Keratinocyte (primary cell): ENCODE data around the gene FAM177B. TPM values are rescaled to one million over a fixed set of nuclear protein-coding genes. Genes with fewer than 3 reads are reported as not detected.

Experiments used
- DNase-seq: peaks from one replicate; pipeline ENCODE4 v3.0.0-alpha.2; 2011; ENCODE audit warnings: low read depth, missing footprints, low spot score
- FAIRE-seq: peaks from 2 replicates; lab custom pipeline; 2011; peaks lifted over from hg19 to GRCh38; lab: Jason Lieb, UNC
- H2AFZ ChIP-seq: 2 replicates; pipeline ENCODE4 v1.6.0; 2012; ENCODE audit warnings: low read length, control low read depth, inconsistent platforms; ENCODE audit not compliant: control insufficient read depth
- H3K27ac ChIP-seq: 2 replicates; pipeline ENCODE4 v1.5.1; 2011; ENCODE audit warnings: low read length; ENCODE audit not compliant: control insufficient read depth, insufficient read depth
- H3K27me3 ChIP-seq: 3 replicates; pipeline ENCODE4 v1.6.0; 2011; ENCODE audit warnings: low read length; ENCODE audit not compliant: control insufficient read depth, insufficient read depth; ENCODE audit errors: extremely low read depth
- H3K36me3 ChIP-seq, 2 experiments: 2 replicates in 1 of 2; 3 replicates in 1 of 2; pipeline ENCODE4 v1.5.1; 2011; ENCODE audit warnings: low read length in 2 of 2, mild to moderate bottlenecking in 1 of 2; ENCODE audit not compliant: control insufficient read depth in 2 of 2, insufficient read depth in 2 of 2; ENCODE audit errors: extremely low read depth in 1 of 2
- H3K4me1 ChIP-seq: 3 replicates; pipeline ENCODE4 v1.5.1; 2011; ENCODE audit warnings: low read length; ENCODE audit not compliant: control insufficient read depth, insufficient read depth; ENCODE audit errors: extremely low read depth
- H3K4me2 ChIP-seq: 3 replicates; pipeline ENCODE4 v1.6.0; 2011; ENCODE audit warnings: low read depth, low read length; ENCODE audit not compliant: control insufficient read depth, insufficient read depth; ENCODE audit errors: extremely low read depth
- H3K4me3 ChIP-seq, 3 experiments: fragments of 200-600 bp in 1 of 3; sonication (generic) in 1 of 3; 2 replicates in 2 of 3; 3 replicates in 1 of 3; pipeline ENCODE4 v1.5.1; 2011 to 2016; ENCODE audit warnings: low read length in 3 of 3, mild to moderate bottlenecking in 3 of 3, control low read depth in 2 of 3, inconsistent platforms in 1 of 3, low read depth in 1 of 3, mixed read lengths in 1 of 3, mixed run types in 1 of 3, moderate library complexity in 1 of 3; ENCODE audit not compliant: control insufficient read depth in 2 of 3, insufficient read depth in 2 of 3; ENCODE audit errors: extremely low read depth in 1 of 3
- H3K79me2 ChIP-seq: 2 replicates; pipeline ENCODE4 v1.6.0; 2012; ENCODE audit warnings: low read length; ENCODE audit not compliant: control insufficient read depth, insufficient read depth
- H3K9ac ChIP-seq: 3 replicates; pipeline ENCODE4 v1.6.0; 2011; ENCODE audit warnings: low read length; ENCODE audit not compliant: control insufficient read depth, insufficient read depth; ENCODE audit errors: extremely low read depth
- H3K9me1 ChIP-seq: 3 replicates; pipeline ENCODE4 v1.6.0; 2011; ENCODE audit warnings: low read length; ENCODE audit not compliant: control insufficient read depth, insufficient read depth; ENCODE audit errors: extremely low read depth
- H3K9me3 ChIP-seq: 2 replicates; pipeline ENCODE4 v1.5.1; 2012; ENCODE audit warnings: low read depth, low read length; ENCODE audit not compliant: control insufficient read depth
- H4K20me1 ChIP-seq: 3 replicates; pipeline ENCODE4 v1.6.0; 2011; ENCODE audit warnings: low read length; ENCODE audit not compliant: control insufficient read depth, insufficient read depth; ENCODE audit errors: extremely low read depth
- CTCF ChIP-seq, 3 experiments: IDR thresholded peaks in 1 of 3; conservative IDR thresholded peaks in 1 of 3; optimal IDR thresholded peaks in 1 of 3; 2 replicates in 2 of 3; 3 replicates in 1 of 3; pipeline versions ENCODE3 to v1.5.1; 2011; ENCODE audit warnings: low read length in 3 of 3, mild to moderate bottlenecking in 3 of 3, moderate library complexity in 2 of 3, control low read depth in 1 of 3, inconsistent platforms in 1 of 3; ENCODE audit not compliant: insufficient read depth in 2 of 3; ENCODE audit errors: extremely low read depth in 1 of 3
- EZH2 ChIP-seq: IDR thresholded peaks from one replicate; pipeline ENCODE4 v1.6.1; 2012; ENCODE audit warnings: inconsistent platforms, mild to moderate bottlenecking, low read length, moderate library complexity
- dilution Hi-C: fragments of 300-500 bp; cut with MboI; formaldehyde crosslinking; loops from one replicate; pipeline ENCODE4 v1.7.0; 2020; ENCODE audit warnings: low sequenced_read_pairs; ENCODE audit not compliant: extremely low pct_ligation_motif_present
- polyA plus RNA-seq, 5 experiments: library from polyadenylated mRNA; depleted of rRNA in 3 of 5; stranded (reverse) in 3 of 5; stranded (forward) in 1 of 5; unstranded in 1 of 5; fragments of >200 nt; gene quantifications; 1 replicate in 1 of 5; 2 replicates in 3 of 5; 3 replicates in 1 of 5; pipeline versions ENCODE4 v1.2.1 to v1.2.3, GENCODE V29; 2011 to 2012; ENCODE audit warnings: missing spikeins in 2 of 5, low read depth in 1 of 5, low replicate concordance in 1 of 5

Gene FAM177B
- polyA plus RNA-seq, 1 donor (not counting 4 experiments of a cell fraction or from before 2014, with no cell fraction given), result not detected

GRCh38 chr1:222798116-222798515, 61.1 kb downstream of the FAM177B start:
- no peaks in the 10 kb centered on the region for H4K20me1 ChIP-seq
- FAIRE-seq, result no peak
- no peaks in the 10 kb centered on the region for H3K79me2 ChIP-seq
- H3K4me2 ChIP-seq, result no peak overlapping the region
- H3K9me3 ChIP-seq, result no peaks in the 10 kb centered on the region
- H3K36me3 ChIP-seq, result no peaks in the 10 kb centered on the region
- no peak overlapping the region for H3K27ac ChIP-seq
- no peak overlapping the region for H3K9ac ChIP-seq
- H3K27me3 ChIP-seq, result no peaks in the 10 kb centered on the region
- no peak overlapping the region for H3K4me3 ChIP-seq
- dilution Hi-C loops, result loop anchor here (25.0 kb wide), 1 partner anchor 289 kb away; no protein-coding TSS in a partner anchor
- no peak for DNase-seq
- no peaks in the 10 kb centered on the region for H3K9me1 ChIP-seq
- no peak overlapping the region for H2AFZ ChIP-seq
- H3K4me1 ChIP-seq, result no peaks in the 10 kb centered on the region
- no peak for TF ChIP-seq EZH2
- TF ChIP-seq CTCF (optimal IDR thresholded peaks at IDR 0.05 in 1 of 3, IDR thresholded peaks at IDR 0.05 in 1 of 3, conservative IDR thresholded peaks at IDR 0.05 in 1 of 3; ENCODE audit: extremely low read depth in 1 of 3, insufficient read depth in 2 of 3, low read length in 3 of 3), result no peak

GRCh38 chr1:222798975-222799374, 62.0 kb downstream of the FAM177B start:
- Histone ChIP-seq H3K4me1 (no peaks in the 10 kb centered on the region), H3K27me3 (no peaks in the 10 kb centered on the region), H3K4me3 (no peak overlapping the region), H3K36me3 (no peaks in the 10 kb centered on the region), H3K9me1 (no peaks in the 10 kb centered on the region), H3K9ac (no peak overlapping the region), H2AFZ (no peak overlapping the region), H3K79me2 (no peaks in the 10 kb centered on the region), H3K27ac (no peak overlapping the region), H4K20me1 (no peaks in the 10 kb centered on the region), H3K9me3 (no peaks in the 10 kb centered on the region), H3K4me2 (no peak overlapping the region)
- FAIRE-seq (no peak), DNase-seq (no peak)
- dilution Hi-C loops, result loop anchor here (25.0 kb wide), 1 partner anchor 288 kb away; no protein-coding TSS in a partner anchor
- TF ChIP-seq CTCF (optimal IDR thresholded peaks at IDR 0.05 in 1 of 3, IDR thresholded peaks at IDR 0.05 in 1 of 3, conservative IDR thresholded peaks at IDR 0.05 in 1 of 3; ENCODE audit: extremely low read depth in 1 of 3, insufficient read depth in 2 of 3, low read length in 3 of 3) (no peak), EZH2 (no peak)

Other genes starting within 250 kb of the FAM177B start
- 0.05 to 0.16 TPM (median 0.05 TPM) in 3 replicates for gene HHIPL2, start 189.1 kb upstream of the FAM177B start, polyA plus RNA-seq
- gene TAF1A, start 147.3 kb upstream of the FAM177B start, polyA plus RNA-seq, result 2.8 to 7.2 TPM (median 6.0 TPM) in 3 replicates
- 19.9 to 29.4 TPM (median 26.9 TPM) in 3 replicates for gene MIA3, start 119.1 kb upstream of the FAM177B start, polyA plus RNA-seq
- 53.4 to 86.8 TPM (median 55.4 TPM) in 3 replicates for gene AIDA, start 24.7 kb upstream of the FAM177B start, polyA plus RNA-seq
- 5.0 to 9.6 TPM (median 6.4 TPM) in 3 replicates for gene BROX, start 24.6 kb upstream of the FAM177B start, polyA plus RNA-seq
- gene DISP1, start 77.8 kb downstream of the FAM177B start, polyA plus RNA-seq, result 1.0 to 1.9 TPM (median 1.3 TPM) in 3 replicates